LoVo (cell line): ENCODE results near the gene LEKR1.
"Not testable (repeated sequence)": the region's sequence is repeated elsewhere in the genome, so short reads cannot be mapped to it uniquely, and the experiment has no call there.

Experiments
- DNase-seq: peaks from one replicate; pipeline ENCODE4 v3.0.0-alpha.2; 2016; ENCODE audit warnings: low spot score

Gene LEKR1

GRCh38 chr3:156837115-156837514, 11.0 kb downstream of the LEKR1 start:
- no peak for DNase-seq

- DNase-seq, result no peak
Measured at GRCh38 chr3:156838035-156838434, 11.9 kb downstream of the LEKR1 start.

GRCh38 chr3:156840826-156841689, 14.9 kb downstream of the LEKR1 start:
- DNase-seq, result no peak

GRCh38 chr3:156843071-156843808, 17.1 kb downstream of the LEKR1 start:
- no peak for DNase-seq

- DNase-seq, result no peak
Measured at GRCh38 chr3:156847752-156848448, 21.7 kb downstream of the LEKR1 start.

- DNase-seq, result no peak
Measured at GRCh38 chr3:156859578-156859977, 33.4 kb downstream of the LEKR1 start.

- DNase-seq, result no peak
Measured at GRCh38 chr3:156860873-156861272, 34.7 kb downstream of the LEKR1 start.

GRCh38 chr3:156862338-156862737, 36.2 kb downstream of the LEKR1 start:
- no peak for DNase-seq

- DNase-seq, result no peak
Measured at GRCh38 chr3:156865732-156866131, 39.6 kb downstream of the LEKR1 start.

GRCh38 chr3:156867174-156867573, 41.0 kb downstream of the LEKR1 start:
- no peak for DNase-seq

- no peak for DNase-seq
Measured at GRCh38 chr3:156867920-156868319, 41.8 kb downstream of the LEKR1 start.

- DNase-seq, result no peak
Measured at GRCh38 chr3:156873906-156874305, 47.8 kb downstream of the LEKR1 start.

GRCh38 chr3:156879491-156879890, 53.3 kb downstream of the LEKR1 start:
- DNase-seq, result not testable (repeated sequence)

- DNase-seq, result no peak
Measured at GRCh38 chr3:156885761-156886160, 59.6 kb downstream of the LEKR1 start.

- no peak for DNase-seq
Measured at GRCh38 chr3:156888176-156888575, 62.0 kb downstream of the LEKR1 start.

- no peak for DNase-seq
Measured at GRCh38 chr3:156888576-156888975, 62.4 kb downstream of the LEKR1 start.

- no peak for DNase-seq
Measured at GRCh38 chr3:156892701-156893100, 66.5 kb downstream of the LEKR1 start.

GRCh38 chr3:156895374-156895773, 69.2 kb downstream of the LEKR1 start:
- DNase-seq, result not testable (repeated sequence)

- not testable (repeated sequence) for DNase-seq
Measured at GRCh38 chr3:156897851-156898250, 71.7 kb downstream of the LEKR1 start.

- no peak for DNase-seq
Measured at GRCh38 chr3:156898296-156898880, 72.2 kb downstream of the LEKR1 start.

- DNase-seq, result no peak
Measured at GRCh38 chr3:156899951-156900350, 73.8 kb downstream of the LEKR1 start.

GRCh38 chr3:156902916-156903315, 76.8 kb downstream of the LEKR1 start:
- DNase-seq, result no peak
